A673 (cell line): ENCODE measurements around the gene NUP50.

Experiments used
- CTCF ChIP-seq: fragments of 300-800, 200-600 bp; sonication (generic); conservative IDR thresholded peaks from 2 replicates; pipeline ENCODE4 v1.5.1; 2017; ENCODE audit warnings: low read depth, mild to moderate bottlenecking, antibody characterized with exemption, low read length, moderate library complexity, mixed read lengths
- EZH2 ChIP-seq: fragments of 200-600 bp; sonication (generic); IDR thresholded peaks from 2 replicates; pipeline ENCODE4 v1.6.1; 2017; ENCODE audit warnings: borderline replicate concordance, low read depth, mild to moderate bottlenecking, mixed read lengths, antibody characterized with exemption, low read length; ENCODE audit not compliant: poor library complexity, severe bottlenecking

- no peak for TF ChIP-seq CTCF
- TF ChIP-seq EZH2 = no peak
Observed at GRCh38 chr22:45131749-45132148, 32.0 kb upstream of the NUP50 start.
